Activated CD4-positive, alpha-beta T cell treated with anti-CD3 and anti-CD28 coated beads, Interleukin-2, Interleukin-6, amounts not matched to agents 100 ng/mL and 50 ng/mL, durations not matched to agents 16 hours and 8 hours (primary cell): ENCODE data around the gene PLAC1.
A peak's percentile ranks its signal among the peaks of the same experiment; 100 is the strongest.

Experiments
- DNase-seq: peaks from one replicate; pipeline ENCODE4 v3.0.0-alpha.2; 2020

PLAC1 gene

GRCh38 chrX:134670134-134670924 lies 12.1 kb upstream of the PLAC1 start:
- DNase-seq: peak; percentile 5

- DNase-seq: no peak
Observed at GRCh38 chrX:134669378-134670098, 11.3 kb upstream of the PLAC1 start.

DNA sequence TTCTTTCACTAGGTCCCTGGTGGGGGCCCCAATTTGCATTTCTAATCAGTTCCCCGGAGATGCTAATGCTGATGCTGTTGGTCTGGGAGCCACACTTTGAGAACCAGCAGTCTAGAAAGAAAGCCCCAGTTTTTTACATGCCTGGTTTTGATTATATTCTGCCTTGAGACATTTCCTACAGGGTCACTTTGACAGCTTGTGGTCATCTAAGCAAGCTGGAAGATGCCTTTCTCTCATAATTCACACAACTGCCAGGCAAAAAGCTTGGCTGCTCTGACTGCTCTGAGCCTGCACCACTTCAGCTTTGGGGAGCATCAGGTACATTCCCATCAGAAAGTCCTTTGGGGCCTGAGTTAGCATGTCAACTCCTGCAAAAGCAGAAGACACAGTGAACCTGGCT lies 5.9 kb upstream of the PLAC1 start:
- no peak for DNase-seq

GRCh38 chrX:134661295-134661694 lies 3.0 kb upstream of the PLAC1 start:
- no peak for DNase-seq

DNA sequence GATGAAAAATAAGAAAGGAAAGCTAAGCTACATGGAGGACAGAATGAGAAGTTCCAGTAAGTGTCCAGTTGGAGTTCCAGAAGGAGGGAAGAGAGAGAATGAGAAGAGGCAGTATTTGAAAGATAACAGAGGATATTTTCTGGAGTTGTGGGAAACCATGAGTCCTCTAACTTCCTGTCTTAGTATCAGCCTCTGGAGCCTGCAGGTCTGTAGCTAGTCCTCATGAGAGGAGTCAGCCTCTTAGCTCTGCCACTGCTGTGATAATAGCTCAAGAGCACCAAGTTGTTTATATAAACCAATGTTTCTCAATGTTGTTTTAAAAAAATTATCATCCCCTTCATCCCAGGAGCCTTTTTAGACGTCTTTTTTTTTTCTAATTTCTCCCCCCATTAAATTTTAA lies 2.4 kb upstream of the PLAC1 start:
- DNase-seq: no peak

DNA sequence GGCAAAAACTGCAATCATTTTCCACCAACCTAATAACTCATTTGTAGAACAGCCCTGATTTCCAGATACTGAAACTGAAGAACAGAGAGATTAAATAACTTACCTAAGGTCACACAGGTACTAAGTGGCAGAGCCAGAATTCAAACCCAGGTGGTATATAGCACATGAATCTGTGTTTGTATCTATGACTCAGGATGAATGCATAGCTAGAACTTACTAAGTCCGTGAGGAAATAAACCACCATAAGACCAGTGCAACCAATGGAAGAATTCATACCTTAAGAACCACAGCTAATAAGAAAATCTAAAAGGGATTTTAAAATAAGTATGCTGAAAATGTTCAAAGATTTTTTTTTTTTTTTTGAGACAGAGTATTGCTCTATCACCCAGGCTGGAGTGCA lies 1.5 kb upstream of the PLAC1 start:
- no peak for DNase-seq

- DNase-seq: no peak
Observed at GRCh38 chrX:134658760-134659023, 421 bp upstream of the PLAC1 start.

GRCh38 chrX:134654398-134655012 lies 3.8 kb downstream of the PLAC1 start:
- DNase-seq: peak; percentile 81

GRCh38 chrX:134653835-134654234 lies 4.4 kb downstream of the PLAC1 start:
- DNase-seq: no peak

DNA sequence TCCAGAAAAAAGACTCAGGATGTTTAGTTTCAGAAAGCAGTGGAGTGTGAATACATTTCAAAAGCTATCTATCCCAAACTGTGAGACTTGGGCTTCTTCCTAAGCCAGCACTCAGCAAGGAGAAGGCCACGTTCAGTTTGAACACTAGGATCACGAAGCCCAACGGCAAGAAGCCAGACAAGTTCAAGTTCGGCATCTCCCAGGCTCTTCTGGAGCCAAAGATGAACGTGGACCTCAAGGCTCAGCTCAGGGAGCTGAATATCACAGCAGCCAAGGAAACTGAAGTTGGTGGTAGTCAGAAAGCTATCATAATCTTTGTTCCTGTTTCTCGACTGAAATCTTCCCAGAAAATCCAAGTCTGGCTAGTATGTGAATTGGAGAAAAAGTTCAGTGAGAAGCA lies 7.6 kb downstream of the PLAC1 start:
- no peak for DNase-seq

GRCh38 chrX:134649770-134650169 lies 8.5 kb downstream of the PLAC1 start:
- DNase-seq: no peak

DNA sequence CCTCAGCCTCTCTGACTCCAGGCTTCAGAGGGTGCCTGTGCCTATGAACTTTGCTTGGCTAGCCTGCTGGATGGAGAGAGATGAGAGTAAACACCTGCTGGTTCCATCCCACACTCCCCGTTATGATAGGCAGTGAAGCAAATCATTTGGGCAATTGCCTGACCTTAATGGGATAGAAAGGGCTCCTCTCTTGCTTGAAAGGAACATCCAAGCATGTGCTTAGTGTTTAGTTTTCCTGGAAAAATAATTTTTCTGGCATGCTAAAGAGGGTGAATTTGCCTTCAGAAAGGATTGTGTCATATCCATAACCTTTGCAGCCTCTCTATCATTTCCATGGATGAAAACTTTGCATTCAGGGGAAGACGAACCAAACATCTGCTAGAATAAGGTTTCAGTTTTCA lies 10.8 kb downstream of the PLAC1 start:
- DNase-seq: no peak

- DNase-seq: no peak
Observed at GRCh38 chrX:134646691-134647090, 11.6 kb downstream of the PLAC1 start.

DNA sequence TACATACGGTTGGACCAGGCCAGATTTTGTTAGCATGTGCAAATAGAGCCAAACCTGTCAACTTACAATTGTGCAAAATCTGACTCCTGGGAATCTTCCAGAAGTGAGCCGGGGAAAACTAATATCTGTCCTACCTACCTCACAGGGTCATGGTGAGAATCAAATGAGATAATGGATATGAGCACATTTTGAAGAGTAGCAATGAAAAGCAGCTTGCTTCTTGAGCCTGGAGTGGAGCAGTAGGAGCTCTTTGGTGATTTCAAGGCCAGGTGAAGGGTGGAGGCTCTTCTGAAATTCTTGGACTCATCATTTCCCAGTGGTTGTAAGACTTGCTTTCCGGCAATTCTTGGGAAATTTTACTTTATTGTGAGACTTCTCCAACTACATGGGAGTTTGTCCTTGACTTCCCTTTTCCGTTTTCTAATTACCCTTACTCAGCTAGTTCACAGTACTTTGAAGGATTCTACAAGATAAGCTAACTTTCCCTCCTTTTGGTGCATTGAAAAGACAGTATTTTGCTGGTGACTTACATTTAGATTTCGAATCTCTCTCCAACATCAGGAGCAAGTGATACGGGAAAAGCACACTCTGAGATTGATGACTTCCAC lies 12.2 kb downstream of the PLAC1 start:
- DNase-seq: no peak

DNA sequence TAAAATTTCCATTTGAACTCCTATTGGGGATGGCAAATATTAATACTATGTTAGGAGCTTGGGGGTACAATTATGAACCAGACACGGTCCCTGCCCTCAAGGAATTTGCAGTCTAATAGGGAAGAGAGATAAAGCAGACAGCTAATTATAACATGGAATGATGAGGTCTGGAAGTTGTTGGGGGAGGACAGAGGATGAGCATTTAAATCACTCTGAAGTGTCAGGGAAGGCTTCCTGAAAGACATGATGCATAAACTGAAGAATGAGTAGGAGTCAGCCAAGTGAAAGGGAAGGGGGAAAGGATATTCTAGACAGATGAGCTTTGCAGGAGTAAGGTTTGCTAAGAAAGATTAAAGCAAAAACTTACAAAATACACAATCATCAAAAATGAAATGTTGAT lies 15.9 kb downstream of the PLAC1 start:
- no peak for DNase-seq

DNA sequence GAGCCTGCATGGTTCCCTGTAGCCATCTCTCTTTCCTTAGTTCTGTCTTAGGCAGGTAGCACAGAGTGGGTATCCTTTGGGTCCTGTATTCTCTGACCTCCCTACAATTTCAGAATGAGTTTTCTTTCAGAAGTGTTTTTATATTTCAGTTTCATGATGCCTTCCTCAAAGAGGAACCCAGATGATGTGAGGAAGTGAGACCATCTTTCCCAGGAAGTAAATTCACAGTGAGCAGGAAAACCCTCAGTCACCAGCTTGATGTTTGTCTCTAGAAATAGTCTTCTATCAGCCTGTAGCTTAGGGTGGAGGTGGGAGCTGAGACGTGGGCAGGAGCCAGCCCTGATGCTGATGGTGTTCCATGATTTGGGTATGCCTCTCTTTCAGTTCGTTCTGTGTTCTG lies 16.9 kb downstream of the PLAC1 start:
- DNase-seq: no peak

DNA sequence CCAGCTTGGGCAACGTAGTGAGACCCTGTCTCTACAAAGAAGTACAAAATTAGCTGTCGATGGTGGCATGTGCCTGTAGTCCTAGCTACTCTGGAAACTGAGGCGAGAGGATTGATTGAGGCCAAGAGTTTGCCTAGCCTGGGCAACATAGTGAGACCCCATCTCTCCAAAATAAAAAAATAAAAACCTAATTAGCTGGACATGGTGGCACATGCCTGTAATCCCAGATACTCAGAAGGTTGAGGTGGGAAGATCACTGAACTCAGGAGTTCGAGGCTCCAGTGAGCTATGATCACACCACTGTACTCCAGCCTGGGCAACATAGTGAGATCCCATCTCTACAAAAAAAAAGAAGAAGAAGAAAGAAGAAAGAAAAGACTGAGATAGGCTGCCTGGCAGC lies 17.4 kb downstream of the PLAC1 start:
- DNase-seq: no peak

- DNase-seq: no peak
Observed at GRCh38 chrX:134636851-134637250, 21.4 kb downstream of the PLAC1 start.

GRCh38 chrX:134634691-134635090 lies 23.6 kb downstream of the PLAC1 start:
- DNase-seq: peak; percentile 53

DNA sequence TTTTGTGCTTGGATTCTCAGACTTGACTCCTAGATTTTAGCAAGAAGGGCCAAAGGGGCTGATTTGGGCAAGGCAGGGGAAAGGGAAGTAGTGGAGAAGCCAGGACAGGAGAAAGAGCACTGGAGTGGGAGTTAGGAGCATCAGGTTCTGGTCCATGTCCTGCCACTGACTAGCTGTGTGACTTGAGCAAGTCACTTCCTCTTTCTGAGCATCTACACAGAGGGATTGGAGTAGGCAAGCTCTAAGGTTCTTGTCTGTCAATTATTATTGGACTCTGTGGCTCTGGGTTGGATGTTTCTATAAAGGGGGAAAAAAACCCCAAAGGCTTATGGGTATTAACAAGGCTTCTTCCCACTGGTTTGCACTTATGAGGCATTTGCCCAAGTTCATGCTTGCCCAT lies 24.4 kb downstream of the PLAC1 start:
- no peak for DNase-seq

- no peak for DNase-seq
Observed at GRCh38 chrX:134633394-134633793, 24.9 kb downstream of the PLAC1 start.

- no peak for DNase-seq
Observed at GRCh38 chrX:134632355-134632754, 25.9 kb downstream of the PLAC1 start.

- DNase-seq: no peak
Observed at GRCh38 chrX:134631426-134632346, 26.6 kb downstream of the PLAC1 start.
